ENCODE measurements around the gene RALGAPB.
"Not testable (repeated sequence)": the region's sequence is repeated elsewhere in the genome, so short reads cannot be mapped to it uniquely, and the experiment has no call there.

Gene RALGAPB

GRCh38 chr20:38589967-38590675 is 117.5 kb downstream of the RALGAPB start:
- DNase-seq, result no peak

- no peak for DNase-seq
Observed at GRCh38 chr20:38590676-38591473, 118.2 kb downstream of the RALGAPB start.

GRCh38 chr20:38591474-38592410 is 119.1 kb downstream of the RALGAPB start:
- no peak for DNase-seq

GRCh38 chr20:38592411-38592790 is 119.8 kb downstream of the RALGAPB start:
- not testable (repeated sequence) for DNase-seq

- not testable (repeated sequence) for DNase-seq
Observed at GRCh38 chr20:38594281-38594680, 121.6 kb downstream of the RALGAPB start.

- not testable (repeated sequence) for DNase-seq
Observed at GRCh38 chr20:38595886-38596285, 123.2 kb downstream of the RALGAPB start.

GRCh38 chr20:38599410-38599882 is 126.8 kb downstream of the RALGAPB start:
- DNase-seq, result no peak

GRCh38 chr20:38600057-38600456 is 127.4 kb downstream of the RALGAPB start:
- DNase-seq, result no peak

- DNase-seq, result no peak
Observed at GRCh38 chr20:38601216-38602184, 128.9 kb downstream of the RALGAPB start, which contains the start of gene ARHGAP40. TSS of gene ARHGAP40 (plus strand) at chr20:38601809.

- no peak for DNase-seq
Observed at GRCh38 chr20:38602185-38602581, 129.5 kb downstream of the RALGAPB start.

- DNase-seq, result no peak
Observed at GRCh38 chr20:38603286-38603685, 130.6 kb downstream of the RALGAPB start.

GRCh38 chr20:38604873-38605303 is 132.2 kb downstream of the RALGAPB start:
- no peak for DNase-seq

- no peak for DNase-seq
Observed at GRCh38 chr20:38607351-38607750, 134.7 kb downstream of the RALGAPB start.

GRCh38 chr20:38608188-38608587 is 135.5 kb downstream of the RALGAPB start:
- no peak for DNase-seq

- no peak for DNase-seq
Observed at GRCh38 chr20:38609815-38610214, 137.2 kb downstream of the RALGAPB start.

- no peak for DNase-seq
Observed at GRCh38 chr20:38610521-38610920, 137.9 kb downstream of the RALGAPB start.

GRCh38 chr20:38612751-38613515 is 140.3 kb downstream of the RALGAPB start:
- DNase-seq, result no peak

GRCh38 chr20:38615283-38615682 is 142.6 kb downstream of the RALGAPB start:
- DNase-seq, result no peak

GRCh38 chr20:38616457-38616856 is 143.8 kb downstream of the RALGAPB start:
- DNase-seq, result no peak

GRCh38 chr20:38617011-38617829 is 144.6 kb downstream of the RALGAPB start:
- no peak for DNase-seq
